NB4 (cell line): ENCODE data around the gene IQCE.
A peak's percentile ranks its signal among the peaks of the same experiment; 100 is the strongest.

Experiments
- DNase-seq: peaks from one replicate; pipeline ENCODE4 v3.0.0; 2010; ENCODE audit warnings: low read depth
- H3K4me3 ChIP-seq: one replicate; pipeline ENCODE4 v1.5.1; 2011; ENCODE audit warnings: mild to moderate bottlenecking, low read depth, low read length, moderate library complexity
- CTCF ChIP-seq: IDR thresholded peaks from one replicate; pipeline ENCODE4 v1.5.1; 2012; ENCODE audit warnings: low read depth, low read length
- MAX ChIP-seq: IDR thresholded peaks from 2 replicates; pipeline ENCODE4 v1.6.1; 2011; ENCODE audit warnings: low read depth, low read length
- MYC ChIP-seq: IDR thresholded peaks from 2 replicates; pipeline ENCODE4 v1.6.1; 2011; ENCODE audit warnings: low read depth, low read length
- POLR2A ChIP-seq: IDR thresholded peaks from 2 replicates; pipeline ENCODE4 v1.6.1; 2011; ENCODE audit warnings: mild to moderate bottlenecking; ENCODE audit not compliant: insufficient read length; ENCODE audit errors: extremely low read depth

Gene IQCE

GRCh38 chr7:2660359-2661095 is 101.7 kb downstream of the IQCE start:
- TF ChIP-seq MYC = no peak
- TF ChIP-seq POLR2A = no peak
- TF ChIP-seq CTCF = peak; percentile 51
- TF ChIP-seq MAX = no peak
- no peak overlapping the region for H3K4me3 ChIP-seq
- no peak for DNase-seq

- TF ChIP-seq CTCF = no peak
- no peak for TF ChIP-seq MAX
- TF ChIP-seq POLR2A = no peak
- no peak for TF ChIP-seq MYC
- H3K4me3 ChIP-seq = no peak overlapping the region
- DNase-seq = no peak
Observed at GRCh38 chr7:2661096-2661449, 102.3 kb downstream of the IQCE start.

GRCh38 chr7:2661602-2662272 is 103.0 kb downstream of the IQCE start:
- DNase-seq = no peak
- TF ChIP-seq POLR2A (no peak), CTCF (peak; percentile 18)
- H3K4me3 ChIP-seq = no peak overlapping the region

GRCh38 chr7:2662273-2663120 is 103.7 kb downstream of the IQCE start:
- H3K4me3 ChIP-seq = no peak overlapping the region
- TF ChIP-seq POLR2A (no peak), MYC (no peak), CTCF (no peak), MAX (no peak)
- no peak for DNase-seq

- TF ChIP-seq POLR2A = no peak
- TF ChIP-seq MYC = no peak
- TF ChIP-seq MAX = no peak
- TF ChIP-seq CTCF = no peak
- H3K4me3 ChIP-seq = no peak overlapping the region
- no peak for DNase-seq
Observed at GRCh38 chr7:2663121-2663886, 104.5 kb downstream of the IQCE start.
